Heart right ventricle (tissue), 16 donors: ENCODE data around the gene EPN2. TPM values are rescaled to one million over a fixed set of nuclear protein-coding genes. Genes with fewer than 3 reads are reported as not detected.

Experiments
- ATAC-seq, 8 donors: fragments of 200-7000 bp; cut with Tn5 transposase; one replicate each; pipeline ENCODE4 v1.9.1; 2020; ENCODE audit warnings: mild to moderate bottlenecking in 8 of 8, moderate library complexity in 8 of 8, moderate number of reproducible peaks in 1 of 8
- DNase-seq, 2 donors: peaks; one replicate each; pipeline ENCODE4 v3.0.0-alpha.2; 2020
- H3K27ac ChIP-seq, 10 donors: fragments of 200-600 bp; sonication (generic) in 2 of 10; one replicate each; pipeline versions ENCODE4 v1.5.0 to v1.8.0; 2020 to 2022; ENCODE audit warnings: mild to moderate bottlenecking in 3 of 10
- H3K27me3 ChIP-seq, 7 donors: fragments of 200-600 bp; one replicate each; pipeline ENCODE4 v1.8.0; 2021 to 2022; ENCODE audit warnings: mild to moderate bottlenecking in 2 of 7
- H3K36me3 ChIP-seq, 9 donors: fragments of 200-600 bp; sonication (generic) in 1 of 9; one replicate each; pipeline versions ENCODE4 v1.5.0 to v1.8.0; 2020 to 2022; ENCODE audit warnings: mild to moderate bottlenecking in 2 of 9
- H3K4me1 ChIP-seq, 9 donors: fragments of 200-600 bp; sonication (generic) in 1 of 9; one replicate each; pipeline versions ENCODE4 v1.5.0 to v1.8.0; 2020 to 2022; ENCODE audit warnings: mild to moderate bottlenecking in 4 of 9
- H3K4me3 ChIP-seq, 10 donors: fragments of 200-600 bp; sonication (generic) in 2 of 10; one replicate each; pipeline versions ENCODE4 v1.5.0 to v1.8.0; 2020 to 2022; ENCODE audit warnings: mild to moderate bottlenecking in 7 of 10, moderate library complexity in 2 of 10
- H3K9me3 ChIP-seq, 11 donors: fragments of 200-600 bp in 10 of 11; sonication (generic) in 2 of 11; one replicate each; pipeline versions ENCODE4 v1.5.0 to v1.8.0; 2013 to 2022; ENCODE audit warnings: mild to moderate bottlenecking in 2 of 11, control low read depth in 1 of 11, moderate library complexity in 1 of 11
- CTCF ChIP-seq, 9 donors: fragments of 200-600 bp; sonication (generic) in 2 of 9; IDR thresholded peaks; one replicate each; pipeline versions ENCODE4 v1.5.0 to v1.8.0; 2021 to 2022; ENCODE audit warnings: antibody characterized with exemption in 9 of 9, mild to moderate bottlenecking in 5 of 9, moderate library complexity in 1 of 9
- WGBS, 2 donors: extraction: QIAGEN DNeasy Blood & Tissue Kit; methylation state at CpG; one replicate each; pipeline ENCODE4 v1.1.7; 2013; ENCODE audit warnings: inconsistent platforms in 1 of 2; 5-methylcytosine and 5-hydroxymethylcytosine counted together
- intact Hi-C, 10 donors: fragments of 100-400 bp; cut with DNase I; formaldehyde crosslinking; loops; one replicate each; pipeline versions ENCODE4 v1.11.1 to v1.14.2; 2022
- polyA plus RNA-seq, 2 donors: library from polyadenylated mRNA; stranded (reverse); fragments of 200-250 nt; gene quantifications; one replicate each; pipeline ENCODE4 v1.2.3, GENCODE V29; 2013
- total RNA-seq, 10 donors: library from RNA; stranded (reverse); fragmentation: NEBNext Ultra II Directional in 3 of 10; extraction: Animal tissue kit (Norgen Biotek cat#: 25700) in 3 of 10; gene quantifications; one replicate each; pipeline versions ENCODE4 v1.2.1 to v1.2.4, GENCODE V29; 2021 to 2023
- donor health status: Arrhythmogenic right ventricular cardiomyopathy.
- donor health status: ischemic (EF 13 %, LVEDD 7.1; RV severe dilation, severe dysfunction).
- donor health status: healthy with polysubstance abuse.
- donor health status: DM: no; HTN: yes; CAD: no.
- donor health status: DM: no; HTN: no; CAD: no.
- donor health status: ischemic (EF 25% LVEDD 6.9; RV normal size, moderate dysfunction).
- donor health status: ischemic (EF 25% LVEDD 5.7; RV mildly dilated, moderate dysfunction).
- donor health status: healthy.
- donor health status: DM: yes; HTN: yes; CAD: no.
- donor health status: Ischemic cardiomyopathy.
- donor health status: ischemic (EF 35%, LVEDD 5.7; RV mildly dilated, moderate dysfunction).
- donor health status: nonischemic (EF 11% LVEDD 7.7; RV severe dilation, severe dysfunction).
- donor health status: DM: yes; HTN: yes; CAD: no.
- donor health status: PGD.
- donor health status: ischemic (EF 29% LVEDD 5.4; RV normal size, mild dysfunction).
- donor health status: nonischemic (EF 23%, LVEDD 6.1; RV moderate dilation, normal function).

Gene EPN2
- total and polyA plus RNA-seq, 12 donors, result 20.0 to 83.1 (median 54.9) TPM

GRCh38 chr17:19359856-19360255 lies 122.7 kb downstream of the EPN2 start:
- no peak for TF ChIP-seq CTCF (IDR thresholded peaks at IDR 0.05)
- intact Hi-C loops, result loop anchor here in 8 of 10 donors (5.0 to 10.0 kb wide), 6 partner anchors 38 to 407 kb away; no protein-coding TSS in a partner anchor
- Histone ChIP-seq H3K36me3 (peaks cover 0 to 9% (median 0%) of the 10 kb centered on the region in 9 donors), H3K4me3 (no peak overlapping the region), H3K27me3 (no peaks in the 10 kb centered on the region), H3K27ac (no peak overlapping the region), H3K9me3 (no peaks in the 10 kb centered on the region), H3K4me1 (peaks cover 0 to 16% (median 10%) of the 10 kb centered on the region in 9 donors)
- no peak for ATAC-seq
- 94 to 95% methylated on average over 5 of the region's 5 CpGs for WGBS, 2 donors
- DNase-seq, result no peak

DNA sequence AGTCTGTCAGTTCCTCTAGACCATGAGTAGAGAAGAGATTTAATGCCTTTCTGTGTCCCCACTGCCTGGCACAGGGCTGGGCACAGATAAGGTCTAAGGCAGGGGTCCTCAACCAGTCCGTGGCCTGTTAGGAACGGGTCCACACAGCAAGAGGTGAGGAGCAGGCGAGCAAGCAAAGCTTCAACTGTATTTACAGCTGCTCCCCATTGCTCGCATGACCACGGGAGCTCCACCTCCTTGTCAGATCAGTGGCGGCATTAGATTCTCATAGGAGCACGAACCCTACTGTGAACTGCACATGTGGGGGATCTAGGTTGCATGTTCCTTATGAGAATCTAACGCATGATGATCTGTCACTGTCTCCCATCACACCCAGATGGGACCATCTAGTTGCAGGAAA lies 123.6 kb downstream of the EPN2 start:
- H3K9me3 ChIP-seq, result no peaks in the 10 kb centered on the region
- intact Hi-C loops, result loop anchor here in 8 of 10 donors (5.0 to 10.0 kb wide), 6 partner anchors 38 to 407 kb away; no protein-coding TSS in a partner anchor
- no peak overlapping the region for H3K27ac ChIP-seq
- DNase-seq, result no peak
- H3K4me3 ChIP-seq, result no peak overlapping the region
- H3K27me3 ChIP-seq, result no peaks in the 10 kb centered on the region
- no peak for TF ChIP-seq CTCF (IDR thresholded peaks at IDR 0.05)
- peaks cover 0 to 16% (median 10%) of the 10 kb centered on the region in 9 donors for H3K4me1 ChIP-seq
- ATAC-seq, result no peak
- H3K36me3 ChIP-seq, result peaks cover 0 to 9% (median 0%) of the 10 kb centered on the region in 9 donors
- 89 to 90% methylated on average over 8 of the region's 8 CpGs for WGBS, 2 donors

- peaks cover 0 to 16% (median 10%) of the 10 kb centered on the region in 9 donors for H3K4me1 ChIP-seq
- TF ChIP-seq CTCF (IDR thresholded peaks at IDR 0.05), result no peak
- intact Hi-C loops, result loop anchor here in 8 of 10 donors (5.0 to 10.0 kb wide), 6 partner anchors 39 to 406 kb away; no protein-coding TSS in a partner anchor
- no peak for DNase-seq
- no peak for ATAC-seq
- no peak overlapping the region for H3K4me3 ChIP-seq
- WGBS, 2 donors, result 67 to 74% methylated on average over 6 of the region's 6 CpGs
- no peaks in the 10 kb centered on the region for H3K9me3 ChIP-seq
- no peak overlapping the region for H3K27ac ChIP-seq
- H3K36me3 ChIP-seq, result peaks cover 0 to 9% (median 0%) of the 10 kb centered on the region in 9 donors
- no peaks in the 10 kb centered on the region for H3K27me3 ChIP-seq
Measured at GRCh38 chr17:19361326-19361725, 124.2 kb downstream of the EPN2 start.

DNA sequence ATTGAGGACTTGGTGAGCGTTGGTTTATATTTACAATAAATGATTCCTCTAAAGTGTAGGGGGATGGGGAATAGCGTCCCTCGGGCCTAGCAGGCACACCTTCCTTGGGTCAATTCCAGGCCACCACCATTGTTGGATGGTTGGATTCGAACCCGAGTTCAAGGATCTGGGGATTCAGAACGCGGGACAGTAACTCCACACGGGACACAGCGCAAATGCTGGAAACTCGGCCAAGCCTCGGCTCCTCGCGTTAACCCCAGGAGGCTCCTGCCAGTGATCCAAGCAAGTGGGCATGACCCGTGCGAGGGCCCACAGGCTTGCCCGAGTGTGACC lies 124.7 kb downstream of the EPN2 start:
- Histone ChIP-seq H3K36me3 (peaks cover 0 to 6% (median 0%) of the 10 kb centered on the region in 9 donors), H3K27ac (peak overlapping the region in 9 of 10 donors; percentile 67 to 82 (median 72)), H3K4me1 (peaks cover 0 to 16% (median 10%) of the 10 kb centered on the region in 9 donors), H3K9me3 (no peaks in the 10 kb centered on the region), H3K27me3 (no peaks in the 10 kb centered on the region), H3K4me3 (peak overlapping the region; percentile 48 to 90 (median 76))
- intact Hi-C loops, result loop anchor here (1.0 to 10.0 kb wide), 10 partner anchors 40 to 405 kb away; no protein-coding TSS in a partner anchor
- TF ChIP-seq CTCF (IDR thresholded peaks at IDR 0.05), result no peak
- ATAC-seq (no peak), DNase-seq (no peak)
- 17 to 19% methylated on average over 16 of the region's 16 CpGs for WGBS, 2 donors
